GM19324 (cell line): ENCODE measurements around the gene CIART.
A peak's percentile ranks its signal among the peaks of the same experiment; 100 is the strongest.
"Not testable (repeated sequence)": the region's sequence is repeated elsewhere in the genome, so short reads cannot be mapped to it uniquely, and the experiment has no call there.

Experiments used
- ATAC-seq: cut with Tn5 transposase; IDR thresholded peaks from one replicate; pipeline ENCODE4 v1.9.1; 2021; ENCODE audit warnings: mild to moderate bottlenecking, moderate library complexity; ENCODE audit not compliant: unreplicated experiment, low FRiP score

Gene CIART

GRCh38 chr1:150281758-150282557 lies at the start of gene CIART:
TSS of gene CIART (plus strand) at chr1:150282554. CDS start at chr1:150283268, 714 bp downstream.
- peak; percentile 77 for ATAC-seq

GRCh38 chr1:150232921-150233320 lies 49.4 kb upstream of the CIART start:
- ATAC-seq: not testable (repeated sequence)

GRCh38 chr1:150233359-150234308 lies 48.7 kb upstream of the CIART start:
- no peak for ATAC-seq

- no peak for ATAC-seq
Observed at GRCh38 chr1:150234309-150234565, 48.1 kb upstream of the CIART start.

GRCh38 chr1:150234566-150235293 lies 47.6 kb upstream of the CIART start:
- ATAC-seq: peak; percentile 50

GRCh38 chr1:150235294-150235851 lies 47.0 kb upstream of the CIART start:
- ATAC-seq: peak; percentile 3

GRCh38 chr1:150235852-150236613 lies 46.3 kb upstream of the CIART start, which contains the start of gene ANP32E:
TSS of gene ANP32E (minus strand) at chr1:150236112. CDS start at chr1:150235786, 326 bp downstream.
- ATAC-seq: peak; percentile 89

- no peak for ATAC-seq
Observed at GRCh38 chr1:150236614-150237100, 45.7 kb upstream of the CIART start.

GRCh38 chr1:150237176-150237575 lies 45.2 kb upstream of the CIART start:
- ATAC-seq: not testable (repeated sequence)

GRCh38 chr1:150237746-150238145 lies 44.6 kb upstream of the CIART start:
- ATAC-seq: no peak

GRCh38 chr1:150243003-150243402 lies 39.4 kb upstream of the CIART start:
- ATAC-seq: no peak

- ATAC-seq: no peak
Observed at GRCh38 chr1:150249936-150250335, 32.4 kb upstream of the CIART start.

GRCh38 chr1:150256198-150256553 lies 26.2 kb upstream of the CIART start:
- no peak for ATAC-seq

- ATAC-seq: no peak
Observed at GRCh38 chr1:150256554-150257341, 25.6 kb upstream of the CIART start.

GRCh38 chr1:150257624-150258585 lies 24.4 kb upstream of the CIART start, which contains the start of gene CA14:
TSS of gene CA14 (plus strand) at chr1:150257774. CDS start at chr1:150258129, 355 bp downstream.
- ATAC-seq: no peak

GRCh38 chr1:150259217-150259616 lies 23.1 kb upstream of the CIART start:
- ATAC-seq: no peak

- no peak for ATAC-seq
Observed at GRCh38 chr1:150259758-150260669, 22.3 kb upstream of the CIART start.
